GM18502 (cell line): Measurements from ENCODE around the gene FAM3D.
A peak's percentile ranks its signal among the peaks of the same experiment; 100 is the strongest.
"Not testable (repeated sequence)": the region's sequence is repeated elsewhere in the genome, so short reads cannot be mapped to it uniquely, and the experiment has no call there.

Experiments
- ATAC-seq: cut with Tn5 transposase; IDR thresholded peaks from one replicate; pipeline ENCODE4 v1.9.1; 2021; ENCODE audit warnings: mild to moderate bottlenecking; ENCODE audit not compliant: unreplicated experiment, poor library complexity

Gene FAM3D, protein sequence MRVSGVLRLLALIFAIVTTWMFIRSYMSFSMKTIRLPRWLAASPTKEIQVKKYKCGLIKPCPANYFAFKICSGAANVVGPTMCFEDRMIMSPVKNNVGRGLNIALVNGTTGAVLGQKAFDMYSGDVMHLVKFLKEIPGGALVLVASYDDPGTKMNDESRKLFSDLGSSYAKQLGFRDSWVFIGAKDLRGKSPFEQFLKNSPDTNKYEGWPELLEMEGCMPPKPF

GRCh38 chr3:58666683-58667082 lies at the start of gene FAM3D:
Gene FAM3D (minus strand): TSS chr3:58666774. CDS start chr3:58655563, 11,211 bp downstream.
- ATAC-seq = no peak

DNA sequence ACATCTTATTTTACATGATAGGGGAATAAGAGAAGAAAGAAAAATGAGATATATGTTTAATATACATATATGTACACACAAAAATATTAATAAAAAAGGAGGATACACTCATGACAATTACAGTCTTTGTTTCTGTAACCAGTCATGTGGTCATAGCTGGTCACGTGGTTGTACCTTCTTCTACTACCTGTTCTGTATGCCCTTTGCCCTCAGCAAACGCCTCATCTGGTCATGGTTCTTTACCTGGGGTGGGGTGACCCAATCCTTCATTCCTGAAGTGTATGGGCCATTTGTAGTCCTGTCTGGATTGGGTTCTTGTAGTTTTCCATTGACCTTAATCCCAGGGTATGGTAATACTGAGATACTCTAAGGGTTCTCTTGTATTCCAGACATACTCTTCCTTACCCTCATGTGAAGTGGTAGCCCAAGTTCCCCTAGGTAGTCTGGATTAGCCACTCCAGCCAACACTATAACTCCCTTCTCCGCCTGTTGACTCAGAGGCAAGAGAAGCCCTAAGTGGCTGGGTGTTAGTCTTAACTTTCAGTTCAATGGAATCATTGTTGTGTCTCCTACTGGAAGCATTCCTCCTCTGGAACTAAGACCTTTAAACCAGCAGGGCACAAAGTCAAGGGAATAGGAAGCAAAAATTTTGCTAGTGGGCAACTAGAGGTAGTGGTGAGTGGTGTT lies 47.3 kb upstream of the FAM3D start:
- ATAC-seq = no peak

GRCh38 chr3:58711871-58712270 lies 45.3 kb upstream of the FAM3D start:
- no peak for ATAC-seq

DNA sequence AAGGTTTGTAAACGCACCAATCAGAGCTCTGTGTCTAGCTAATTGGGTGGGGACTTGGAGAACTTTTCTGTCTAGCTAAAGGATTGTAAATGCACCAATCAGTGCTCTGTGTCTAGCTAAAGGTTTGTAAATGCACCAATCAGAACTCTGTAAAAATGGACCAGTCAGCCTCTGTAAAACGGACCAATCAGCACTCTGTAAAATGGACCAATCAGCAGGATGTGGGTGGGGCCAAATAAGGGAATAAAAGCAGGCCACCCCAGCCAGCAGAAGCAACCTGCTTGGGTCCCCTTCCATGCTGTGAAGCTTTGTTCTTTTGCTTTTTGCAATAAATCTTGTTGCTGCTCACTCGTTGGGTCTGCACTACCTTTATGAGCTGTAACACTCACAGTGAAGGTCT lies 42.4 kb upstream of the FAM3D start:
- not testable (repeated sequence) for ATAC-seq

DNA sequence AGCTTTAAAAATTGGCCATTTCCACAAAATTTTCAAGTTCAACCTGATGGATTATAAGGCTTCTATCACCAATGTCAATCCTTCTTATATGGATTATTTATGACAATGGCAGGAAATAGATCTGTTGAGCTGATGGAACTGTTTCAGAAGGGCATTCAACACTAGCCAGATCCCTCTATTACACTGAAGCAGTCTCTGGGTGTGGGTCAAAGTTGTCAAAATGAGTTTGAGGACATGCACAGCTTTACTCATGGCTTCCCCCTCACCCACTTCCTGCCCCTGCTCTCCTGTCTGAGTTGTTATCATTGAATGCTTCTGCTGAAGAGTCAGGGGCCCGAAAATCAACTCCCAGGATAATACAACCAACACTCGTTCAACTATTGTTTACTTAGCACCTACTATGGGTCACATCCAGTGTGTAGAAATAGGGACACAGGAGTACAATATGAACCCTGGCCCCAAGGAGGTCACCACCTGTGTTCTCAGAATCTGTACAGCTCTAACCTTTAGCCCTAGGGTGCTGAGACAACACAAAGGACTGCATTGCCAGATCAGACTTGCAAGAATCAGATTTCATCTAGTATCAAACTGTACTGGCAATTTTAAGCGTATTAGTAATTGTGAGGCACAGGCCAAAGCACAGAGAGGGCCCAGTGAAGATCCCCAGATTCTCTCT lies 41.7 kb upstream of the FAM3D start:
- ATAC-seq = no peak

GRCh38 chr3:58707390-58707930 lies 40.9 kb upstream of the FAM3D start:
- no peak for ATAC-seq

DNA sequence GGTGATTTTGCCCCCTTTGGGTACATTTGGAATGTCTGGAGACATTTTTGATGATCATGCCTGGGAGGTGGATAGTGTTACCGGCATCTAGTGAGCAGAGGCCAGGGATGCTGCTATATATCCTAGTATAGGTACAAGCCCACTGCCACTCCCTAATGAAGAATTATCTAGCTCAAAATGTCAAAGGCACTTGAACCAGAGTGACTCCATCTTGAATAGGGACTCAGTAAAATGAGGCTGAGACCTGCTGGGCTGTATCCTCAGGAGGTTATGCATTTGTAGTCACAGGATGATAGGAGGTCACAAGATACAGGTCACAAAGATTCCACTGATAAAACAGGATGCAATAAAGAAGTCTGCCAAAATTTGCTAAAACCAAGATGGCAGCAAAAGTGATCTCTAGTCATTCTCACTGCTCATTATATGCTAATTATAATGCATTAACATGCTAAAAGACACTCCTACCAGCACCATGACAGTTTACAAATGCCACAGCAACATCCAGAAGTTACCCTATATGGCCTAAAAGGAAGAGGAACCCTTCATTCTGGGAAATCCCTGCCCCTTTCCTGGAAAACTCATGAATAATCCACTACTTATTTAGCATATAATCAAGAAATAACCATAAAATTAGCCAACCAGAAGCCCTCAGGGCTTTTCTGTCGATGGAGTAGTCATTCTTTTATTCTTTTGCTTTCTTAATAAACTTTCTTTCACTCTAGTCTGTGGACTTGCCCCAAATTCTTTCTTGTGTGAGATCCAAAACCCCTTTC lies 40.0 kb upstream of the FAM3D start:
- no peak for ATAC-seq

- no peak for ATAC-seq
These were observed 38.2 kb upstream of the FAM3D start for GRCh38 chr3:58704745-58705144.

GRCh38 chr3:58704304-58704703 lies 37.7 kb upstream of the FAM3D start:
- ATAC-seq = not testable (repeated sequence)

GRCh38 chr3:58698246-58698645 lies 31.7 kb upstream of the FAM3D start:
- ATAC-seq = no peak

- ATAC-seq = no peak
These were observed 31.0 kb upstream of the FAM3D start for GRCh38 chr3:58697561-58697960.

GRCh38 chr3:58696813-58697212 lies 30.2 kb upstream of the FAM3D start:
- ATAC-seq = not testable (repeated sequence)

GRCh38 chr3:58696093-58696492 lies 29.5 kb upstream of the FAM3D start:
- no peak for ATAC-seq

DNA sequence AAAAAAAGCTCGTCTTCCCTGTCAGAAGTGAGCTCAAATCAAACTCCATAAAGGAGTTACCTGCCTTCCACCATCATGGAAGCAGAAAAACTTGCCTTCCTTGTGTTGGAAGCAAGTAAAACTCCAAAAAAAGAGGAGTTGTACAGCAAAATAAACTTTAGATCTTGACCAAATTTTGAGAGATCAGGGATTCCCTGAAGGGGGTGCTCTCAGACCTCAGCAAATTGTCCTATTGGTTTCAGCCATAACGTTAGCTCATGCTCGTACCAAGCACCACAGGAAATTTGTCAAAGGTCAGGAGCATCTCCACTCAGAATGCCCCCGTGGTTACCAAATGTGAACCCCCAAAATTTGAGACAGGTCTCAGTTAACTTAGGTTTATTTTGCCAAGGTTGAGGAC lies 28.7 kb upstream of the FAM3D start:
- ATAC-seq = not testable (repeated sequence)

DNA sequence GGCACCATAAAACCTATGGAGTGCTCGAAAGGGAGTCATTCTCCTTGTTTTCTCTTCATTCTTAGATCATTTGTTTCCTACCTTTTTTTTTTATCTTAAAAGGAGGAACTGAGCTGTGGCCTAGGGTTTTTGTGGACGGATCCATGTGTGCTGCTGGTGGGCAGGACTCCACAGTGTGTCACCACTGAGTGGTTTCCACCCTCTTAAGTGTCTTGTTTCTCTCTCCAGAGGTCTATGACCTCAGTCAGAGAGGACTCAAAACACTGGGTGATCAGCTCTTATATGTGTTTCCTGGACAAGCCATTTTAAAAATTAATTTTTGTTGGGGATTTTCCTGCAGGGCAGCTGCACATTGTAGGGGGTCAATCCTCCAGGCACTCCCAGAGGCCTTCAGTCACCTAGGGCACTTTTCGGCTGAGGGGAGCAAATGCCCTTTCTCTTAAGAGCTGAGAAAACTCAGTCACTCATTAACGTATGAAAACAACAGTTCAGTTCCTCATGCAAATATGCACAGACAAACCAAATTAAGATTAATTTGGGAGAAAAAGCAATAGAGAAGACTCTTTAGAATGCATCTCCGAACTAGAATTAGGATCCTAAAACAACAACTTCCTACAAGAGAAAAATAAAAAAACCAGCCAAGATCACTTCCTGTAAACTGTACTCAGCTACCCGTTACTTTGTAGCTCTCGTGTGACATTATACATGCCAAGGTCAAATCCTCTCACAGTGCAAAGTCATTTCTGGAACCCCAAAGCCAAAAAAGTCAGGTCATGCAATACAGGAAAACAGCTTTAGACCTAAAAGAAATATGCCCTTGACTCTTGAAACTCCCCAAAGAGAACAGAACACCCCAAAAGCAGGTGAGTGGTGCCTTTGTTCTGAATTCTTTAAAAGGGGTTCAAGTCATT lies 27.6 kb upstream of the FAM3D start:
- peak; percentile 73 for ATAC-seq

DNA sequence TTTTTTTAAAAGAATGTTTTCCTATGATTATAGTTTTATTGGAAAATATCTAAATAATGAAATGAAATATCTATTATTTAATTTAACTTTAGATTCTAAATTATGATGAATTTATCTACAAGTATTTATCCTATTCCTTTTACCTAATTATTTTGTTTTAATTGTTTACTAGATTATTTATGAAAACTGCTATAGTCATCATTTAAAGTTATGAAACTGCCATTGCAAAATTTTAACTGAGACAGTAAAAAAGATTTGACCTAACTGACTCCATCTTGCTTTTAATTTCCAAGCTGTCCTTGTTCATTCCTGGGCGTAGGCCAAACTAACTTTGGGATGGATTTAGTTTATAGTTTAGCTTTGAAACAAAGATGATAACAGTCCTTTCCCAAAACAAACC lies 25.9 kb upstream of the FAM3D start:
- no peak for ATAC-seq

DNA sequence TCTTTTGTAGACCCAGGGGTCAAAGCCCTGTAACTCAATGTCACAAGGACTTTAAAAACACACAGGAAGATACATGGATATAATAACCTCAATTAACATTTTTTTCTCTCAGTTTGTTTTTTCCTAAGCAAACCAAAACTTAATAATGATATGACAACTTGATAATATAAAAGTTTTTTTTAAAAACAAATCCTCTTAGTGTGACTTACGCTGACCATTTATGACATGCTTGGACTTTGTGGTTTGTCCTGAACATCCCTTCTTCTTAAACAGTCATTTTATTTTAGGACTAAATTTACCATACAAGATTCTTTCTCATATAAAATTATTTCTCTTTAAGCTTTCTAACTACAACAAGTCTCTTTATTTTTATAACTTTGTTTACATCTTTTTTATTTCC lies 25.4 kb upstream of the FAM3D start:
- no peak for ATAC-seq

GRCh38 chr3:58690490-58690889 lies 23.9 kb upstream of the FAM3D start:
- ATAC-seq = no peak

DNA sequence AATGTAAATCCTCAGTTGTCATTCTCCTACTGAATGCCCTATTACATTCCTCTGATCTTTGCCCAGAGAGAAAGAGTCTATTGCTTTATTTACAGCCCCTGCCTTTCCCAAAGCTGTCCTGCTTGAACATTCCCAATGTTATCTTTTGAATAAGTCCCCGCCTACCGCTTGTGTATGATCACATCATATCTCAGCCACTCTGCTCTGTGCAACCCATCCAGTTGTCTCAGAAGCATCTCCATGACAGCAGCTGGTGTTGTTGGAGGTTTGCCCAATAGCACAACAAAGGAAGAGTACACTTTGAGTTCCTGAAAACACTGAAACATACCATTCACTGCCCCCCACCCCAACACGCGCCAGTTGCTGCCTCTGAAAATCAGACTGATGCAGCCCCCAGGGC lies 22.0 kb upstream of the FAM3D start:
- no peak for ATAC-seq

- ATAC-seq = no peak
These were observed 20.3 kb upstream of the FAM3D start for GRCh38 chr3:58686847-58687246.
